HG02588 (cell line): ENCODE data around the gene PDZD4.

Experiments
- ATAC-seq: cut with Tn5 transposase; IDR thresholded peaks from one replicate; pipeline ENCODE4 v1.9.1; 2021; ENCODE audit warnings: mild to moderate bottlenecking, moderate library complexity; ENCODE audit not compliant: unreplicated experiment

The PDZD4 gene, protein sequence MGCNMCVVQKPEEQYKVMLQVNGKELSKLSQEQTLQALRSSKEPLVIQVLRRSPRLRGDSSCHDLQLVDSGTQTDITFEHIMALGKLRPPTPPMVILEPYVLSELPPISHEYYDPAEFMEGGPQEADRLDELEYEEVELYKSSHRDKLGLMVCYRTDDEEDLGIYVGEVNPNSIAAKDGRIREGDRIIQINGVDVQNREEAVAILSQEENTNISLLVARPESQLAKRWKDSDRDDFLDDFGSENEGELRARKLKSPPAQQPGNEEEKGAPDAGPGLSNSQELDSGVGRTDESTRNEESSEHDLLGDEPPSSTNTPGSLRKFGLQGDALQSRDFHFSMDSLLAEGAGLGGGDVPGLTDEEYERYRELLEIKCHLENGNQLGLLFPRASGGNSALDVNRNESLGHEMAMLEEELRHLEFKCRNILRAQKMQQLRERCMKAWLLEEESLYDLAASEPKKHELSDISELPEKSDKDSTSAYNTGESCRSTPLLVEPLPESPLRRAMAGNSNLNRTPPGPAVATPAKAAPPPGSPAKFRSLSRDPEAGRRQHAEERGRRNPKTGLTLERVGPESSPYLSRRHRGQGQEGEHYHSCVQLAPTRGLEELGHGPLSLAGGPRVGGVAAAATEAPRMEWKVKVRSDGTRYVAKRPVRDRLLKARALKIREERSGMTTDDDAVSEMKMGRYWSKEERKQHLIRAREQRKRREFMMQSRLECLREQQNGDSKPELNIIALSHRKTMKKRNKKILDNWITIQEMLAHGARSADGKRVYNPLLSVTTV

DNA sequence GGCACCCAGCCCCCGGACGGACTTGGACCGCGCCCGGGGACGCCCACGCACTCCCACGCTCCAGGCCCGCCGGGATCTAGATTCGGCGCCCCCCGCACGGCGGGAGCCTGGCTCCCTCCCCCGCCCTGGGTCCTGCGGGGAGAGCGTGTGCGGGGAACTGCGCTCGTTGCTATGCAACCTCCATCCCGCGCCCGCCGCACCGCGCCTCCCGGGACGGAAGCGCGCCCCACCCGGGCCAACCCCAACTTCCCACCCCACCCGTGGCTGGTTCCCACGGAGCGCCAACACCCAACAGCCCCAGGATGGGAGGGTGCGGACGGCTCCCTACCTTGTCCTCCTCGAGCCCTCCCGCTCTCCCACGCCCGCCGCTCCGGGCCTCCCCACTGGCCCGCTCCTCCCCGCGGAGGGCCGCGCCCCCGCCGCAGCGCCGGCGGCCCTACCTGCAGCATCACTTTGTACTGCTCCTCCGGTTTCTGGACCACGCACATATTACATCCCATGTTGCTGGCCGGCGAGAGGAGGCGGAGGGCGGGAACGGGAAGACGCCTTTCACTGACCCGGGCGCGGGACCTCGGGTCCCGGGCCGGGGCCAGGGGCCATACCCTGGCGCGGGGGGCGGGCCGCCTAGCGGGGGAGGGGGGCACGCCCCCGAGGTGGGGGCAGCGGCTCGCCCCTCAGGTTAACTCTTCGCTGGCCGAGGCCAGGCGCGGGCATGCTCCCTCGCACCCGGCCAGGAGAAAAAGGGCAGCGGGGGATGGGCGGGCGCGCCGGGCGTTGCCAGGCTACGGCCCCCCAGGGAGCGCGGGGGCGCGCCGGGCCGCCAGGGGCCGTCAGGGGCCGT lies at the start of gene PDZD4:
Gene PDZD4 (minus strand): TSS at position 746 of the 841 bp plus-strand sequence. CDS start 246 bp downstream, at position 500.
- ATAC-seq, result no peak

DNA sequence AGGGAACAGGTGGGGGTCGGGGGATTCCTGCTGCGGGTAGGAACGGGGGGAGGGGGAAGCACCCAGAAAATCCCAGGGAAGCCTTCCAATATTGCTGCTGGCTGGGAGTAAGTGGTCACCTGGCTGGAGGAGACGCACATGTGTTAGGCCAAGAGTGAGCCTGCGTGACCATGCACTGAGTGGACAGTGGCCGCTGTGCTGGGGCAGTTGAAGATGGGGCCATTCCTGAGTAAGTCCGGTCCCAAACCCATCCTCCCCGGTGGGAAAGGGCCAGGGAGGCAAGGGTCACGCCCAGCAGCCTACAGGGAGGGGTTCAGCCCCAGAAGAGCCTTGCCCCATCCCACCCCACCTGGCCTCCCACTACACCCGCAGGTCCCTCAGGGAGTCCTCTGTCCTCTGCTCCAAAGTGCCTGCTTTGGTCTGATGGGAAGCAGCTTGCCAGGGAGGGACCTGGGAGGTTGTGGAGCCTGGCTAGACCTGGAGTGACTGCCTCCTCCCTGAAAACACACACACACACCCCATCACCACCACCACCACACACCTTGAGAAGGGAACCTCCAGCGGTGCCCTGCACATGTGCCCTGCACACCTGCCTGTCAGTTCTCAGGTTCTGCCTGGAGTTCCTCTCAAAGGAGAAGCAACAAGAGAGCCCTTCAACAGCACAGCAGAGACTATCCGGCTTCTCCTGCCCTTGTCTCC lies 49.5 kb upstream of the PDZD4 start:
- no peak for ATAC-seq

DNA sequence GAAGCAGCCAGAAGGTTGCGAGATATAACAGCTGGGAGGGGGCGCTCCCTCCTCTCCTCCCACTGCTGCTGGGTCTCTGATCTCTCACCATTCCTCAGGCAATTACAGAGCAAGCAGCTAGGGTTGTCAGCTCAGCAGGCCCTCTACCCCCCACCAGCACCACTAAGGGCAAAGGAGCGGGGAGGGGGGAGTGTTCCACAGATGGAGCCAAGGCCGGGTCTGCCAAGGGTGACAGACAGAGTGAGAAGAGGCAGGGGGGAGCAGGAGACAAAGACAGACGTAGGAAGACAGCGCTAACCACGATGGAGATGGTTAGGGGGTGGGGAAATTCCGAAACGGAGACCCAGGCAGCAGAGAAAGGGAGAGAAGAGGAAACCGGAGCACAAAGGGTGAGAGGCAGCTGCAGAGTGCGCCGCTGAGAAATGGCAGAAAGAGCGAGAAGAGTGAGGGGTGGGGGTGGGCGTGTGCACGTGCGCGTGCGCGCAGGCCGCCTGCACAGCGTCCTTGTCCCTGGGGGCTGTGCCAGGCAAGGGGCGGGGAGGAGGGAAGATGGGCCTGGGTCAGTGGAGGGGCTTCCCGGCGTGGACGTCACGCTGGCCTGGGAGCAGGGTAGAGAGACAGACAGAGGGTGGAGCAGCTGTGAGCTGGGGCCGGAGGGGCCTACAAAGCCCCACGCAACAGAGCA lies 48.8 kb upstream of the PDZD4 start:
- no peak for ATAC-seq

DNA sequence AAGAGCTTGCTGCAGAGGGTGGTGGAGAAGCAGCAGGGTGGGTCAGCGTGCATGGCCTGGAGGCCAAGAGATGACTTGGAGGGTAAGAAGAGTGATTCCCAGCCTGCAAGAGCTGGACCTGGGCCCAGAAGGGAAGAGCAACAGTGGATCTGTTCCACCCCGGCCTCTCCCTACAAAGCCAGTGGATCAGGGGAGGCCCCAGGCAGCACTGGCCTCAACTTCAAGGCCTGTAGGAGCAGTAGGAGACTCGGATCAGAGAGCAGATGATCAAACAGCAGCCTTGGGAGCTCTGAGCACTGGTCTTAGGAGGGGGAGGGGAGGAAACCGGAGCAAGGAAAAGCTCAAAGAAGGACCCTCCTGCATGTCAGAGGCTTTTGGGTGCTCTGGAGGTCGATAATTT lies 48.0 kb upstream of the PDZD4 start:
- ATAC-seq, result no peak

DNA sequence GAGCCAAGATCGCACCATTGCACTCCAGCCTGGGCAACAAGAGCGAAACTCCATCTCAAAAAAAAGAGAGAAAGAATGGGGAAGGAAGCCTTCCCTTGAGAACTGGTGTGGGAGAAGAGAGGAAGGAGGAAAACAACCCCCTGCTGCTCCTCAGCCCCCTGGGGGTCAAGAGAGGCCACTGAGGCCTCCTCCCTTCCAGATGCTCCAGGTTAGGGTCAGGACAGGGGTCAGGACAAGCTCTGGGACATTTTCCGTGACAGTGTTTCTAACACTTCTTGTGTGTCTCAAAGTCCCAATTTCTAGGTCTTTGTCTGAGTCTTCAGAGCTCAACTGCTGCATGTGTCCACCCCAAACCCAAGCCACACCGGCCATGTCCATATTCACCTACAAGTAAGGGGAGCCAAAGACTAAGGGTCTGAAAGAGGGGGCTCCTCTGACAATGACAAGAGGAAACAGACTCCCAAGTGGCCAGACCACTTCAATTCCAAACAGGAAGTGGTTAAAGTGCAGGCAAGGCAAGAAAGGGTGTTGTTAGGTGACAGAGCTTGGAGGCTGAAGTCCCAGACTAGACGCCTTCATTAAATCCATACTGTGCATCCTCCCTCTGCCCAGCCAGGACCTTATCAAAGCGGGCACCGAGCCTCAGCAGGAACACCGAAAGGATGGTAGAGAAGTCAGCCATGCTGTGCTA lies 47.4 kb upstream of the PDZD4 start:
- ATAC-seq, result no peak

DNA sequence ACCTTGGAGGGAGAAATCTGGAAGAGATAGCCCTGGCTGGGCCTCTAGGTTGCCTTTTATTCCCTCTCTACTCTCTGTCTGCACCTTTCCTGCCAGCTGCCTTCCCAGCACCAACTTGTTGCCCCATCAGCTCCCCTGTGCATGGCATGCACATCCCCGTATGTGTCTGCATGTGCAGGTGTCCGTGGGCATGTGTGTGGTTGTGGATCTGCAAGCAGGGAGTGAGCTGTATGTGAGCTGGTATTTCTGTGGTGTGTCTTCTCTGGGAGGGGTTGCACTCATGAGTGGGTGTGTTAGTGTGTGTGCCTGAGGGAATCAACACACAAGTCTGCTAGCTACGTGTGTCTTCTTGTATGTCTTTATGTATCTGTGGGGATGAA lies 45.8 kb upstream of the PDZD4 start:
- ATAC-seq, result no peak

DNA sequence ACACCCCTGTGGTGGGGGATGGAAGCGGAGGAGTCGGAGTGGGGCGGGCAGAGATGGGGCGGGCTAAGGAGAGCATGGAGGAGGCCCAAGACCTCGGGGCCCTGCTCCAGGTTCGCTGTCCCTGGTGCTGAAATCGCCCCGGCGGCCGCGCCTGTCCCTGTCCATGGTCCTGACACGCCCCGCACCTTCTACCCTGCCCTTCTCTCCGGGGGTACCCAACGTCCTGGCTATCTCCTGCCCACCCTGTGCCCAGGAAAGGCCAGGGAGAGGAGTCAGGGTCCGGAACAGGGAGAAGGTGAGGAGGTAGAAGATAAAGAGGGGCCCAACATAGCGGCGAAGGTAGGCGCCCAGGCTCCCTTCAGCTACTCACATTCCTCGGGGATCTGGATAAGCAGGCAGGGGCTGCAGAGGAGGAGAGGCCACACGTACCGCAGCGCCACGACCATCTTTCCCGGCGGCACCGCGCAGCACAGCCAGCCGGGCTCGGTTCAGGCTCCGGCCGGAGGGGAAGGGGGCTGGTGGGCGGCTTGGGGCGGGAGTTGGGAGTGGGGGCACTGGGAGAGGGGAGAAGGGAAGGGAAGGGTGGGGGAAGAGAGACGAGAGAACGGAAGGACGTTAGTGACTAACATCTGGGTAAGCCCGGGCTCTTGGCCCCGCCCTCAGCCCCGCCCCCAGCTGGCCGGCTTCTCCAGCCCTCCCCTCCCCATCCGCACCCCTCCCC lies 45.2 kb upstream of the PDZD4 start:
- no peak for ATAC-seq

DNA sequence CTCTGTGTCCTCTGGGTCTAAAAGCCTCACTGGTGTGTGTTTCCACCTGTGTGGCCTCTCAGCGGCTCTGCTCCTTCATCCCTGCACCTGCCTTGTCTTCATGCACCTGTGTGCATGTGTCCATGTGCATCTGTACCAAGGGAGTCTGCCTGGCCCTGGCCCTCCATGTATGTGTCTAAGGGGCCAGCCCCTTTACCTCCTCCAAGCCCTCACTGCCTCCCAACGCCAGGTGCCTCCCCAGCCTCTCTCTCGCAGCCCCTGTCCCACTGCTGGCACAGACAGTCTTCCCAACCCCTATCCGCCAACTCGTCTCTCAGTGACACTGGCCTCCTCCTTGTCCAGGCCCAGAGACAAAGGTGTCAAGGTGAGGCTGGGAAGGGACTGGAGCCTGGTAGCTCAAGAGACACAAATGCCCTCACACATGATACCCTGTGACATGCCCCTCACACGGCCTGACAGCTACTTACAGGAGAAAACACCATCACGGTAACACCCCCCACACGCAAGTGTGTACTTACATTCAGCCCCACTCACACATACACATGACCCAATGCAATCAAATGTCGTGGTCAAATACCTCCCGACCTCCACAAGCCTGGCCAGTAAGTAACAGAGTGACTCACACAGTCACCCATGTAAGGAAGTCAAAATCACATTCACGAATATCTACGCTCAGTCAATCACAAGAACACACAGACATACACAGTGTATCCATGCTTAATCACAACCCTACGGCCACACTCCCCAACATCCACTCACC lies 44.2 kb upstream of the PDZD4 start:
- ATAC-seq, result no peak

DNA sequence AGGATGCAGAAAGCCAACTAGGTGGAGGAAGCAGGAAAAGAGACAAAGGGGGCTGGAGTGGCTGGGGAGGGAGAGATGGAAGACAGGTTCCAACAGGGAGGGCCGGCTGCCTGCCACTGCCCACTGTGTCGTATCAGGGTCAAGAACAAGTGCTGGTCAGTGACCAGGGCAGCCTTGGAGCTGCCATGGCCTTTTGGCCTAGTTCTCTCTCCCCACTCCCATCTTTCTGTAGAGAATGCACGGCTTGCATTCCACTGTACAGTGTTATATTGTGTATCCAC lies 43.7 kb upstream of the PDZD4 start:
- no peak for ATAC-seq

DNA sequence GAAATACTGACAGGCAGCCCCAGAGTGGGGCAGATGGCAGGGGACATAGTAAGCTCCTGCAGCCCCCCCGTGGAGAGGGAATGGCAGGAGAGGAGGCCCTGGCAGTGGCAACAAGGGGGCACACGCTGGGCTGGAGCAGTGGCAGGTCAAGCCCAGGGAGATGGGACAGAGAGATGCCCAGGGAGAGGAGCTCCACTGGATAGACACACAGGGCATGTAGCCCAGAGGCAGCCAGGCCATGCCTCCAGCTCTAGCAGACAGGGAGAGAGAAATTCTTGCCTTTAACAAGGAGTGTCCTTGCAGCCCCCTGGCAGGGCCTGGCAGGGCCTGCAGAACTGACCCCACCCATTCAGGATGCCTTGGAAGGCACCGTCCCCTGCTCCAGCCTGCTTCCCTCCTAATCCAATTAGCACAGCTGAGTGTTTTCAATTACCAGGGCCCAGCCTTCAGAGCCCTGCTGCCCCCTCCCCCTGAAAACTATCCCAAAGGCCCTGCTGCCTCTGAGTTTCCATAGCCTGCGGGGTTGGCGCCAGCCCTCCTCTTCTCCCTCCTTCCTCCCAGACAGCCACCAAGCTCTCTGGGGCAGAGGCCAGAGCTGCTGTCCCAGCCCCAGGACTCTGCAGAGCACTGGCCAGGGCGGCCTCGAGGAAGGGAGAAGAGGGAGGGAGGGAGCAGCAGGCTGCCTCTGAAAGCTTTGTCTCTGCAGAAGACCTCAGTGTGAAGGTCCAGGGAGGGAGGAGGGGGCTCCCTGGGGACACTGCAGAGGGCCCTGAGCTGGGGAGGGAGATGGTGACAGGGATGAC lies 43.1 kb upstream of the PDZD4 start:
- no peak for ATAC-seq

DNA sequence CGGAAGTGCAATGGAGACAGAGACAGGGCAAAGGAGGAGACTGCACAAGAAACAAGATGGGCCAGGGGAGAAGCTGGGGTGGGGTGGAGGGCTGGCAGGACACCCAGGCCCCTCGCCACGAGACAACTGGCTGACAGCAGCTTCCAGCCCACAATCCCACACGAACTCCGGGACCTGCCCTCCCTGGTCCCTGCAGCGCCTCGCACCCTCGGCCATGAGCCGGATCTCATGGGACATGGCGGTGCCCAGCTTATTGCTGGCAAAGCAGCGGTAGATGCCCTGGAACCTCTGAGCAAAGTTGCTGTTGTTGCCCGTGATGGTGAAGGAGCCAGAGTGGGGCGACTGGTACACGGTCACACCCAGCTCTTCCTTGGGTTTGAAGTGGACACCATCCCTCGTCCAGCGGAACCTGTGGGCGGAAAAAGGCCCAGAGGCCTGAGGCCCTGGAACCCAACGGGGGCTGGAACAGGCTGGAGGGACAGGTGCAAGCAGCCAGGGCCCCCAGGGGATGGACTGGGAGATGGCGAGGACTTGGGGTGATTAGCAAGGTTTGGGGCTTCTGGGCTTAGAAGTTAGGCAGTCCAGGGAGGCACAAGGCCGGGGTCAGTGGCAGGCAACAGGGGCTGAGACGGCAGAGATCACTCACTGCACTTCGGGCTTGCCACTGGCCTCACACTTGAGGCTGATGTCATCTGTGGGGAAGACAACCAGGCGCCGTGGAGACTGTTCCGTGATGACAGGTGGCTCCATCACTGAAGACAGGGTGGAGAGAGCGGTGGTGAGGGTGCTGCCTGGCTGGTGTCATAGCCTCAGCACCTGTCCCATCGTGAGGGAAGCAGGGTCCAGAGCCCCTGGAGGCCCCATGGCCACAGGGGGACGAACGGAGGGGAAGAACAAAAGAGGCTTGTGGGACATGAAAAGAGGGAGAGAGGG lies 41.9 kb upstream of the PDZD4 start:
- ATAC-seq, result no peak

DNA sequence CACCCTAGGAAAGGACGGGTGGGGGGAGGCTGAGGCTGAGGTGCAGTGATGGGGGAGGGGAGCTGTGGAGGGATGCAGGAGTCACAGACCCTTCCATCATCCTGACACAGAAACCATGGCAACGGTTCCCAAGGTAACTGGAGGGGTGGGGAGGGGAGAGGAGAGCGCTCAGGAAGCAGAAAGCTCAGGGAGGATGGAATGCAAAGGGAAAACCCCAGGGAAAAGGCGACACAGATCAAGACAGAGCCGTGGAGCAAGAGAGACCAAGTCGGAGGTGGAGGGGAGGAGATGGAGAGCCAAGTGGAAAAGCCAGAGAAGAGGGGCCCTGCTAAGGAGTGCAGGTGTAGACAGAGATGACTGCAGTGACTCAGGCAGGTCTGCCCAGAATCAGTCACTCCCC lies 41.1 kb upstream of the PDZD4 start:
- ATAC-seq, result no peak

DNA sequence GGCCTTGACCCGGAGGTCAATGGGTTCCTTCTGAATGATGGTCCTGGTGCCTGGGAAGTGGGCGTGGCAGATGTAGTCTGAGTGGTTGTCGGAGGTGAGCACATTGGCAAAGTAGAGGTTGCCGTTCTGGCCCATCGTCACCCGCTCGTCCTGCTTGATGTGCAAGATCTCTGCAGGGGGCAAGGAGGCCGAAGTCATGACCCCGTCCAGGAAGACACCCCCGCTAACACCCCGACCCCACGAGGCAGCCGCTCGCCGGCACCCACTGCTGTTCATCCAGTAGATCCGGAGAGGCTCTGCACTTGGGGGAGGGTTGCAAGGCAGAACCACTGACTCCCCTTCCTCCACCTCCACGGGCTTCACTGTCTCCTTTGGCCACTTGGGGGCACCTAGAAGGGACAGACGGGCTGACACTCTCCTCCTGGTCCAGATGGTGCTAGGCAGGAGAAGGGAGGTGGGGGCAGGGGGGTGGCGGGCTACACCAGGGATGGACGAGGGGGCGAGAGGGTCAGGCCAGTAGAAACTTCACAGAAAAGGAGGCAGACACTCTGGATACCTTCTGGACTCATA lies 40.5 kb upstream of the PDZD4 start:
- ATAC-seq, result no peak

DNA sequence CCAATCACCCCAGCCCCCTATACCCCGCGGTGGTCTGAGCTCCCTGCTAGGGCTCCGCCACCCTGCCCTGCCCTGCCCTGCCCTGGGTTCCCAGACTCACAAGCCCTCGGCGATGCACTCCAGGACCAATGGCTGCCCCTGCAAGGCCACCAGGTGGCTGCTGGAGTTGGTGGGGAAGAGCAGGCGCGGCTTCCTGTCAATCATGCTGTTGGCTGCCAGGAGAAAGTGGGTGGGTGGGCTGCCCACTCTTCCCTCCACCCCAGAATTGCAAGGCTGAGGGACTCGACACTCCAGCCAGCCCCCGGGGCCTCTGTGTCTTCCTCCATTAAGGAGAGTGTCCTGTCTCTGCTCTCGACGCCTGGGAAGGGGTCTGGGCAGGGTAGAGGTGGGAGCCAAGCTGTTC lies 39.9 kb upstream of the PDZD4 start:
- no peak for ATAC-seq

DNA sequence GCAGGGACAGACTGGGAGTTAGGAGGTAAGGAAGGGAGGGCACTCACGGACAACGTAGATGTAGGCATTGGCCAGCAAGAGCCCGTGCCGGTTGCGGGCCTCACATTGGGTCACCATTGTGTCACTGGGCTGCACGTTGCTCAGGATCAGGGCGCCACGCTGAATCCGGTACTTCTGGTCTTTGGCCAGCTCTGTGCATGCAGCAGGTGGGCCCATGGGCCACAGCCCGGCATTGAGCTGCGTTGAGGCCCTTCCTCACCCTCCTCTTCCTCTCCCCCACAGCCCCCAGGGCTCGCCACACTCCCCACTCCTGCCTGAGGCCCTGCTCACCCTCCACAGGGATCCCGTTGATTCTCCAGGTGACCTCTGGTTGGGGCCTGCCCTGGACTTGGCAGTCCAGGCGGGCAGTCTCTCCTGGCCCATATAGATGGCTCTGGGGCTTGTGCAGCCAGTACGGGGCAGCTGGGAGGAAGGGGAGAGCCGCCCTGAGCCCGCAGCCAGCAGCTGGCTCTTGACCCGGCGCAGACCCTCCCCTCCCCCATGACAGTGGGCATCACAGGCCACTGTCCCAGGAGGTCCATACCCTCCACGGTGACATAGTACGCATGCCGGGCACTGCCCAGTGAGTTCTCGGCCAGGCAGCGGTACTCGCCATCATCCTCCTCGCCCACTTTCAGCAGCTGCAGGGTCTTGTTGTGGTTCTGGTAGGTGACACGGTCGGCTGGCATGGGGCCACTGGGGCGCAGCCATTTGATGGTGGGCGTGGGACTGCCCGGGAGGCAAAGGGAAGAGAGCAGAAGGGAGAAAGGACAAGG lies 39.3 kb upstream of the PDZD4 start:
- no peak for ATAC-seq
